GM18526 (cell line): Measurements from ENCODE around the gene PDE11A.

Experiments used
- POLR2A ChIP-seq: IDR thresholded peaks from 3 replicates; pipeline ENCODE4 v1.6.1; 2011; ENCODE audit not compliant: insufficient read length; ENCODE audit errors: extremely low read depth

Gene PDE11A

GRCh38 chr2:177832611-177833433 lies 239.8 kb downstream of the PDE11A start:
- TF ChIP-seq POLR2A: no peak

DNA sequence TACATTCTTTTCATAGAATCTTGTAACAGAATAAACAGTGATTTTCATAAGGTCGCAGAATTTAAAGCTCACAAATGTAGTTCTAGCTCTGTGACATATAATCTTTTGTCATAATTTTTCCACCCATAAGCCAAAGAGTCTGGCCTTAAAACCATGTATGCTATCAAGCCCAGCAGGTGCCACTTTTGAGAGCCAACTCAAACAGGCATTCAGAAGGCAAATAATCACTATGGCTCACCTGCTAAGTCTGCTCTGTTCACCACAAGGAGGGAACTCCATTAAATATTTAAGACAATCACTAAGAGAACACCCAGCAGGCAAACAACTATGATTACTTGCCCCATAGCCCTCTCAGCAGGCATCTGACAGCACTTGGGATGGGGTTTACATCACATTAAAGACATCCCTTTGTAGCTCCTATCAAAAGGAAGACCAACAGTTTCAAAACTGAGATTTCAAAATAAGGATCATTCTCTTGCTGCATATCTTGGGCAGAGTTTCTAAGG lies 241.6 kb downstream of the PDE11A start:
- no peak for TF ChIP-seq POLR2A

GRCh38 chr2:177828557-177828956 lies 244.0 kb downstream of the PDE11A start:
- no peak for TF ChIP-seq POLR2A

- no peak for TF ChIP-seq POLR2A
Observed at GRCh38 chr2:177826897-177827296, 245.7 kb downstream of the PDE11A start.

DNA sequence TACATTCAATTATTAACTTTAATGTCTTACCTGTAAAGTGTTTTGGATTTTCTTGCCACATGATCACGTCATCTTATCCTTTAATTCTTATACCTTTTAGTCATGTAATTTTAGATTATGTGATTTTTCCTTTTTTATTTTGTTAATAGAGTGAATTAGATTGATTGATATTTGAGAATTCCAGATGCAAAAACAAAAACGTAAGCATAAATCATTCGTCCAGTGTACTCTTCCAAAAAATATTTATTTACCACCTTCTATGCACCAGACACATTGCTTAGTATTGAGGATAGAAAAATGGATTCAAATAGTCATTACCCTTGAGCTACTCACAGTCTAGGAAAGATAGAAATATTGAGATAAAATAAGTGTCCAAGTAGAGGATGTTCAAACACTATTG lies 249.6 kb downstream of the PDE11A start:
- no peak for TF ChIP-seq POLR2A

- no peak for TF ChIP-seq POLR2A
Observed at GRCh38 chr2:177818412-177818811, 254.2 kb downstream of the PDE11A start.

GRCh38 chr2:177817300-177817699 lies 255.3 kb downstream of the PDE11A start:
- TF ChIP-seq POLR2A: no peak

DNA sequence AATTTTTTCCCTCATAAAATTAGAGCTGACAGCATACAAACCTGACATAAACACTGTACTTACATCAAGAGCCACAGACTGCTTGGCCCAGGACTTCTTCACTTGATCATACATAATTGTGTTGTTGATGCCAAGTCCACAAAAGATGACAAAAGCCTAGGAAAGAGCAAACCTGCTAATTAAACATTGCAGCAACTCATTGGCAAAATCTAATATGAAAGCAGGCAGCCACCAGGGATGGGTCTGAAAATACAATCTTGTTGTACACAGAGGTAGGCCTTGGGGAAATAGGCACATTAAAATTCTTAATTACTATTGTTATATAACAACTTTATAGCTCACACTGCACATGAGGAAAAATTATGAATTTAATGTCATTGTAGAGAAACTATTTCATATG lies 255.8 kb downstream of the PDE11A start:
- TF ChIP-seq POLR2A: no peak

DNA sequence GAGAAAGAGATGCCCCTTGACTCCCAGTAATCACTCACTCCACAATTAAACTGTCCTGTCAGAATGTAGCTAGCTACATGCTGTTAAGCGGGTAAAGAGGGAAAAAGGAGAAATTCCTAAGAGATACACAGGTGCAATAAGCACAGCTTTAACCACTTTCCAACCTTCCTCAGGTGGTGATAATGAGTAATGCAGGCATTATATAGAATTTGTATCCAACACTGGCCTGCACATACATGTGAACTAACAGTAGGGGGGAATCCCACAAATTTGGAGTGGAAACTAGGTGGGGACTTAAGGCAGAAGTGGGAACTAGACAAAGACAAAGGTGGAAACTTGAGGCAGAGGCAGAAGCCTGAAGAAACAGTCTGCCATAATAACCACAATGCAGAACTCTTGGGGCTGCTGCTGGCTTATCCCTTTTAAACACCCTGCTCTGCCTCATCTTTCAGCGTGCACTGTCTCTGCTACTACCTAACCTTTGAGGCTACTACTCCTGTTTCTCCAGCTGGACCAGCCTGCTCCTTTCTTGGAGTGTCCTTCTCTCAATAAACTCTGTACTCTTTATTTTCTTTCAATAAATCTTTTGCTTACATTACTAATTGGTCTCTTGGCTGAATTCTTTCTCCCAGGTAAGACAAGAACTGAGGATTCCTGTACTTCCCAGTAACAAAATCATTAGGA lies 259.7 kb downstream of the PDE11A start:
- TF ChIP-seq POLR2A: no peak

- no peak for TF ChIP-seq POLR2A
Observed at GRCh38 chr2:177810906-177811305, 261.7 kb downstream of the PDE11A start.

DNA sequence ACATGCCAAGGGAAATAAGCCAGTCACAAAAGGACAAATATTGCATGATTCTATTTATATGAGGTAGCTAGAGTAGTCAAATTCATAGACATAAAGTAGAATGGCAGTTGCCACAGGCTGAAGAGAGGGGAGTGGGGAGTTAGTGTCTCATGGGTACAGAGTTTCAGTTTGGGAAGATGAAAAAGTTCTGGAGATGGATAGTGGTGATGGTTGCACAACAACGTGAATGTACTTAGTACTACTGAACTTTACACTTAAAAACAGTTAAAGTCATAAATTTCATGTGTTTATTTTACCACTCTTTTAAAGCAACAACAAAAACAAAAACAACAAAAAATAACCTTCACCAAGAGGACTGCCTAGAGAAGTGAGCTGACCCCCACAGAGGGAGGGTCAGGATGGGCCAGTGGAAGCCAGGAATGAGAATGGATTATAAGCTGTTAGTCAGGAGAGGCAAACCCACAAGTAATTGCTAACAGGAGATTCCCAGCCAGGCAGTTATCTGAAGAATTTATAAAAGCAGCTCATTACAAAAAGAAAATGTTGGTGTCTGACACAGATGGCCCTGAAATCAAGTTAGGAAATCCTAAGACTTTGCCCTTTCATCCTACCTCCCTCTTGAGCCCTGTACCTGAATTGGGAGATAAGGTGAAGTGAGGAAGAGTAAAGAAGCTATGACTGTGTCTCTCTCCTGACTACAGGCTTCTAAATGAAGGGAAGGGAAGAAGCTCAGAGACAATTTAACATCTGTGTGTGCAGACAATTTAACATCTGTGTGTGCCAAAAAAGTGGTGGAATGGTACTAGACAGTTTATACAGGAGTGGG lies 263.4 kb downstream of the PDE11A start:
- no peak for TF ChIP-seq POLR2A

DNA sequence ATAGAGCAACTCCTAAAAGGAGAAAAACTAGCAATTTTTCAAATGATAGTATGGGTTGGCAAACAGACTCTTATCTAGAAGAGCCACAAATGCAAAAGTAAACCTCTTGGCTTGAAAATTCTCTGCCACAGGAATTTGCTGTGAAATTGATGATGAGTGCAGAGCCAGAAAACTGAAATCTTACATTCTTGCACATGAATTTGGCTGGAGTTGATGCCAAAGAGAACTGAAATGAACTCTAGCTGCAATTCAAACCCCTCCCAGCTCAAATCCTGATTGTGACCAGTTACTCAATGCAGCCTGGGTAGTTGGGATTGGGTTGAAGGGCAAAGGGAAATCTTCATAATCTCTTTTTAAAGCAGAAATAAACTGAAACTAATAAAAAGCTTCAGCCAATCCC lies 266.6 kb downstream of the PDE11A start:
- TF ChIP-seq POLR2A: no peak

GRCh38 chr2:177799531-177799930 lies 273.0 kb downstream of the PDE11A start:
- TF ChIP-seq POLR2A: no peak

GRCh38 chr2:177797808-177798207 lies 274.8 kb downstream of the PDE11A start:
- TF ChIP-seq POLR2A: no peak

DNA sequence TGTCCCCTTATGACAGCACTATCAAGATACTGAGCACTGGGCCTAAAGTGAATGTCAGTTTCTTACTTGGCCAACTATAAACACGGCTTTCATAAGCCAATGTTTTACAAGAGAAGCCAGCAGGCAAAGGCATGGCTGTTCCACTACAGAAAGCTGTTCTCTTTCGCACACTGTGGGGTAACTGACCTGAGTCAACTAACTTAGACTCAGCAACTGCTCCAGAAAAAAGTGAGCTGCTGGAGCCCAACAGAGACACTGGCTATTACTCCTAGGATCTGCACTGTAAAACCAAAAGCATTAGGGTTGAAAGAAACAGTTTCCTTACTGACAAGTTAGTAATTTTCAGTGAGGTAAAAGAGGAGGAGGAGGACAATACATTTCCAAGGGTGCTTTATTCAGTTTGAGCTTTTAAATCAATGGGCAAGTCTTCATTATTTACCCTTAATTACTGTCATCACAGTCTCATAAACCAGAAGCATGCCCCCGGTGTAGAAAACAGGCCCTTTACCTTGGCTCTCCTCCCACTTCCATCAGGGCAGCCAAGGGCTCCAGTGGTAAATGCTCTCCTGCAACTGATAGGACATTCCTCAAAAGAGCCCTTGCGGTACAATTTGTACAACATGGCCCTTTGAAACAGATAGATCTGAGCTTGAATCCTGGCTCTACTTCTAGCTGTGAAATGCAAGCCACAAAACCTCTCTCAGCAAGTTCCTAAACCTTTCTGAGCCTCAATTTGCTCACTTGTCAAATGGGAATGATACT lies 275.7 kb downstream of the PDE11A start:
- TF ChIP-seq POLR2A: no peak
